Sigmoid colon (tissue), 4 donors: ENCODE data around the gene ABHD2.

Experiments
- CTCF ChIP-seq, 4 experiments: fragments of 450-650 bp in 3 of 4; fragments of 200-600 bp in 1 of 4; IDR thresholded peaks; one replicate each; pipeline ENCODE4 v1.5.1; 2016 to 2019; ENCODE audit warnings: antibody characterized with exemption in 4 of 4, mild to moderate bottlenecking in 3 of 4, moderate library complexity in 2 of 4
- EP300 ChIP-seq, 4 donors: sonication (generic); formaldehyde crosslinking; IDR thresholded peaks; one replicate each; pipeline ENCODE4 v1.6.1; 2017; ENCODE audit warnings: antibody characterized with exemption in 4 of 4
- POLR2A ChIP-seq, 2 donors: fragments of 450-650 bp; IDR thresholded peaks; one replicate each; pipeline ENCODE4 v1.6.1; 2016; ENCODE audit warnings: antibody characterized with exemption in 2 of 2, mild to moderate bottlenecking in 2 of 2, moderate library complexity in 2 of 2
- POLR2AphosphoS5 ChIP-seq, 4 donors: sonication (generic); formaldehyde crosslinking; IDR thresholded peaks; one replicate each; pipeline ENCODE4 v1.6.1; 2017; ENCODE audit warnings: antibody characterized with exemption in 4 of 4

DNA sequence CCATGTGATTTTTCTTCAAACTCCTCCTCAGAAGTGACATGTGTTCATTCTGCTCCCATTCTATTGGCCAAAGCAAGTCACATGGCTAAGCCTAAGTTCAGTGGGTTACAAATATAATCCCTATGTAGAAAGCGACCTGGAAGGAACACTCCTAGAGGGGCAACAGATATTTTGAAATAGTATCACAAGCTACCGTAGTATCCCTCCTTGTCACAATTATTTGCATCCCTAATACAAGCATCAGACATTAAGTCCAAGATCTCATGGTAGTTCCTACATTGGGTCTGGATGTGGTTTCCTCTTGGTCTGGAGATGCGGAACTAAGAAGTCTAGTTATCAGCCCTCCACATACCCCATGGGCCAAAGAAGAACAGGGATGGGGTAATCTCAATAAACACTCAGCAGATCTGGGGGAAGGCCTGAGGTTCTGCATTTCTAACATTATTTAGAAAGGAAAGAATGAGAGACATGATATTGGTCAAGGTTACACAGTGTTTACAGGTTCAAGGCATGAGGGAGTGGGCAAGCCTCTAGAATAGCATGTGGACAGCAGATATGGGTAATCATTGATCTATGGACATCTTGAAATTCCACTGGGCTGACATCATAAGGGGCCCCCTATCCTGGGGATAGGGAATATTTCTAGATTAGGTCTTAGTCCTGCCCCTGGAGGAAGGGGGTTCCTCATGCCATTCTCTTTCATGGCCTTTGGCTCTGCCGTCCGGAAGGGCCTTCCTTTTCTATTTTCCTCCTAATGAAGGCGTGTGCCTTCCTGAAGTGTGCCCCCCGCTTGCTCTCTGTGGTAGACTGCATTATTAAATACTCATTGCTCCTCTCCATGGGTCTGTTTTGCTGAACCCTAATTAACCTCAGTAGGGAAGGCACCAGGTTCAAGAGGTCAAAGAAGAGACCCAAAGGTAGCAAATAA, 17.8 kb upstream of the ABHD2 start:
- TF ChIP-seq CTCF (IDR thresholded peaks at IDR 0.05) (no peak), POLR2A (IDR thresholded peaks at IDR 0.05) (no peak), EP300 (IDR thresholded peaks at IDR 0.05) (no peak), POLR2AphosphoS5 (IDR thresholded peaks at IDR 0.05) (no peak)
